ENCODE data around the gene KLF13.

Gene KLF13

DNA sequence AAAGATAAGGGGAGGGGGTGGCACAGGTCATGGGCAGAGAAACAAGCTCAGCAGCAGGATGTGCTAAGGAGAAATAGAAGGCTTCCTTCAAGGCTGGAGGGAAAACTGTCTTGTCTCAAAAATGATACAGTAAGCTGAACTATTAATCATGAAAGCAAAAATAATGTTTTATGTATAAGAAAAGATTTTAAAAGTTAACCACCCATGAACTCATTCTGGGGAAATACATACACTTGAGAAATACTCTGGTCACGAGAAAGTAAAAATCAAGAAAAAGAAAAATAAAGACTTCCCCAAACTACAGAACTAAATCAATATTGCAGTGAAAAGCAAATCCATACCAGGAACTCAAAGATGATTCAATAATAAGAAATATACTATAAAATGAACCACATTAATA, 80.7 kb downstream of the KLF13 start:
- TF ChIP-seq NFRKB (IDR thresholded peaks at IDR 0.05) = no peak
- TF ChIP-seq TARDBP (IDR thresholded peaks at IDR 0.05) = no peak
- no peak for TF ChIP-seq L3MBTL2 (conservative IDR thresholded peaks at IDR 0.05)
- TF ChIP-seq HDGF (IDR thresholded peaks at IDR 0.05; ENCODE audit: borderline replicate concordance) = no peak
- TF ChIP-seq FOXM1 (IDR thresholded peaks at IDR 0.05; ENCODE audit: borderline replicate concordance) = no peak
- TF ChIP-seq CTBP1 (IDR thresholded peaks at IDR 0.05; ENCODE audit: borderline replicate concordance) = no peak
- TF ChIP-seq SUZ12 (IDR thresholded peaks at IDR 0.05) = no peak
- TF ChIP-seq LEF1 (IDR thresholded peaks at IDR 0.05; ENCODE audit: borderline replicate concordance) = no peak
- no peak for TF ChIP-seq FOXA1 (IDR thresholded peaks at IDR 0.05)
- TF ChIP-seq, protein P1, sequence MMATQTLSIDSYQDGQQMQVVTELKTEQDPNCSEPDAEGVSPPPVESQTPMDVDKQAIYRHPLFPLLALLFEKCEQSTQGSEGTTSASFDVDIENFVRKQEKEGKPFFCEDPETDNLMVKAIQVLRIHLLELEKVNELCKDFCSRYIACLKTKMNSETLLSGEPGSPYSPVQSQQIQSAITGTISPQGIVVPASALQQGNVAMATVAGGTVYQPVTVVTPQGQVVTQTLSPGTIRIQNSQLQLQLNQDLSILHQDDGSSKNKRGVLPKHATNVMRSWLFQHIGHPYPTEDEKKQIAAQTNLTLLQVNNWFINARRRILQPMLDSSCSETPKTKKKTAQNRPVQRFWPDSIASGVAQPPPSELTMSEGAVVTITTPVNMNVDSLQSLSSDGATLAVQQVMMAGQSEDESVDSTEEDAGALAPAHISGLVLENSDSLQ (IDR thresholded peaks at IDR 0.05) = no peak
- POLR2A ChIA-PET = no interaction called here
- no peak for DNase-seq (ENCODE audit: extremely low spot score)
- CTCF ChIA-PET = no interaction called here

- TF ChIP-seq TARDBP (IDR thresholded peaks at IDR 0.05) (no peak), SUZ12 (IDR thresholded peaks at IDR 0.05) (no peak), CTBP1 (IDR thresholded peaks at IDR 0.05; ENCODE audit: borderline replicate concordance) (no peak), BHLHE40 (IDR thresholded peaks at IDR 0.05; ENCODE audit: borderline replicate concordance) (no peak), ARNT (IDR thresholded peaks at IDR 0.05) (no peak), ELF4 (IDR thresholded peaks at IDR 0.05) (no peak), LEF1 (IDR thresholded peaks at IDR 0.05; ENCODE audit: borderline replicate concordance) (no peak), FOXK2 (IDR thresholded peaks at IDR 0.05) (no peak), FOXM1 (IDR thresholded peaks at IDR 0.05; ENCODE audit: borderline replicate concordance) (no peak), SP1 (IDR thresholded peaks at IDR 0.05) (no peak), HDGF (IDR thresholded peaks at IDR 0.05; ENCODE audit: borderline replicate concordance) (no peak)
- ChIA-PET POLR2A (no interaction called here), CTCF (no interaction called here)
- no peak for DNase-seq (ENCODE audit: extremely low spot score)
These were observed 81.2 kb downstream of the KLF13 start for GRCh38 chr15:31407851-31408250.

- DNase-seq (ENCODE audit: extremely low spot score) = no peak
- ChIA-PET CTCF (no interaction called here), POLR2A (no interaction called here)
- no peak for TF ChIP-seq FOXA1 (IDR thresholded peaks at IDR 0.05)
- TF ChIP-seq FOXK2 (IDR thresholded peaks at IDR 0.05) = no peak
- TF ChIP-seq NFRKB (IDR thresholded peaks at IDR 0.05) = no peak
- no peak for TF ChIP-seq SP1 (IDR thresholded peaks at IDR 0.05)
- no peak for TF ChIP-seq L3MBTL2 (conservative IDR thresholded peaks at IDR 0.05)
- no peak for TF ChIP-seq SUZ12 (IDR thresholded peaks at IDR 0.05)
- TF ChIP-seq LEF1 (IDR thresholded peaks at IDR 0.05; ENCODE audit: borderline replicate concordance) = no peak
- no peak for TF ChIP-seq ELF4 (IDR thresholded peaks at IDR 0.05)
- no peak for TF ChIP-seq ARNT (IDR thresholded peaks at IDR 0.05)
- TF ChIP-seq BHLHE40 (IDR thresholded peaks at IDR 0.05; ENCODE audit: borderline replicate concordance) = no peak
- no peak for TF ChIP-seq HDGF (IDR thresholded peaks at IDR 0.05; ENCODE audit: borderline replicate concordance)
- TF ChIP-seq, protein P1 (IDR thresholded peaks at IDR 0.05) = no peak
- no peak for TF ChIP-seq TARDBP (IDR thresholded peaks at IDR 0.05)
- no peak for TF ChIP-seq ZNF384 (IDR thresholded peaks at IDR 0.05)
- TF ChIP-seq FOXM1 (IDR thresholded peaks at IDR 0.05; ENCODE audit: borderline replicate concordance) = no peak
- TF ChIP-seq CTBP1 (IDR thresholded peaks at IDR 0.05; ENCODE audit: borderline replicate concordance) = no peak
These were observed 82.1 kb downstream of the KLF13 start for GRCh38 chr15:31408724-31409123.

DNA sequence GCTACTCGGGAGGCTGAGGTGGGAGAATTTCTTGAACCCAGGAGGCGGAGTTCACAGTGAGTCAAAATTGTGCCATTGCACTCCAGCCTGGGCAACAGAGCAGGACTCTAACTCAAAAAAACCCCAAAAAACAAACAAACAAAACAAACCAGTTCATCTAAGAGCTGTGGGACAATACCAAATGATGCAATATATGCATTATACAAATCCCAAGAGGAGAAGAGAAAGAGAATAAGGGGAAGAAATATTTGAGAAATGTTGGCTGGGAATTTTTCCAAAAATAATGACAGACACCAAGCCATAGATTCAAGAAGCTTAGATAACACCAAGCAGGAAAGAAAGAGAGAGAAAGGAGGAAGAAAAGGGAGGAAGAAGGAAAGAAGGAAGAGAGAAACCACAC, 82.5 kb downstream of the KLF13 start:
- TF ChIP-seq, protein P1 (IDR thresholded peaks at IDR 0.05) = no peak
- no peak for TF ChIP-seq FOXA1 (IDR thresholded peaks at IDR 0.05)
- no peak for TF ChIP-seq FOXM1 (IDR thresholded peaks at IDR 0.05; ENCODE audit: borderline replicate concordance)
- TF ChIP-seq CTBP1 (IDR thresholded peaks at IDR 0.05; ENCODE audit: borderline replicate concordance) = no peak
- TF ChIP-seq ZNF384 (IDR thresholded peaks at IDR 0.05) = no peak
- no peak for TF ChIP-seq ELF4 (IDR thresholded peaks at IDR 0.05)
- no peak for TF ChIP-seq BHLHE40 (IDR thresholded peaks at IDR 0.05; ENCODE audit: borderline replicate concordance)
- no peak for TF ChIP-seq SP1 (IDR thresholded peaks at IDR 0.05)
- TF ChIP-seq LEF1 (IDR thresholded peaks at IDR 0.05; ENCODE audit: borderline replicate concordance) = no peak
- no peak for TF ChIP-seq NFRKB (IDR thresholded peaks at IDR 0.05)
- no peak for TF ChIP-seq L3MBTL2 (conservative IDR thresholded peaks at IDR 0.05)
- TF ChIP-seq SUZ12 (IDR thresholded peaks at IDR 0.05) = no peak
- ChIA-PET CTCF (no interaction called here), POLR2A (no interaction called here)
- DNase-seq (ENCODE audit: extremely low spot score) = no peak

GRCh38 chr15:31412824-31413223, 86.2 kb downstream of the KLF13 start:
- DNase-seq (ENCODE audit: extremely low spot score) = no peak
- CTCF ChIA-PET = no interaction called here
- POLR2A ChIA-PET = no interaction called here
- TF ChIP-seq ELF4 (IDR thresholded peaks at IDR 0.05) (no peak), FOXA1 (IDR thresholded peaks at IDR 0.05) (no peak)

- CTCF ChIA-PET = interaction anchor here (0.6 kb wide), 1 partner anchor 187 kb away, joined by 4 read pairs; no protein-coding TSS in a partner anchor
These were observed 88.6 kb downstream of the KLF13 start for GRCh38 chr15:31415201-31415600.

More at GRCh38 chr15:31415201-31415600, 88.6 kb downstream of the KLF13 start:
- DNase-seq (ENCODE audit: extremely low spot score) = no peak
- TF ChIP-seq ELF4 (IDR thresholded peaks at IDR 0.05) (no peak), SP1 (IDR thresholded peaks at IDR 0.05) (no peak), BHLHE40 (IDR thresholded peaks at IDR 0.05; ENCODE audit: borderline replicate concordance) (no peak), HDGF (IDR thresholded peaks at IDR 0.05; ENCODE audit: borderline replicate concordance) (no peak), FOXM1 (IDR thresholded peaks at IDR 0.05; ENCODE audit: borderline replicate concordance) (no peak), SUZ12 (IDR thresholded peaks at IDR 0.05) (no peak), L3MBTL2 (conservative IDR thresholded peaks at IDR 0.05) (no peak)
- POLR2A ChIA-PET = no interaction called here
